Esophagus squamous epithelium (tissue), 5 donors: ENCODE data around the gene MAP6. TPM values are rescaled to one million over a fixed set of nuclear protein-coding genes. Genes with fewer than 3 reads are reported as not detected.

ENCODE experiments used
- DNase-seq: peaks from one replicate; lab custom pipeline; 2025; lab: John Stamatoyannopoulos, UW
- H3K27ac ChIP-seq, 4 donors: fragments of 200-600 bp; sonication (generic); one replicate each; pipeline ENCODE4 v1.5.1; 2016 to 2019; ENCODE audit warnings: mild to moderate bottlenecking in 1 of 4
- H3K27me3 ChIP-seq, 4 donors: fragments of 200-600 bp; sonication (generic); 1 replicate in 3 of 4; 2 replicates in 1 of 4; pipeline versions ENCODE4 v1.5.1 to v1.6.0; 2017 to 2021; ENCODE audit warnings: antibody characterized with exemption in 1 of 4
- H3K36me3 ChIP-seq, 3 donors: fragments of 200-600 bp; sonication (generic); one replicate each; pipeline ENCODE4 v1.5.1; 2016 to 2019
- H3K4me1 ChIP-seq, 3 donors: fragments of 200-600 bp; sonication (generic); one replicate each; pipeline ENCODE4 v1.5.1; 2017 to 2019
- H3K4me3 ChIP-seq, 4 donors: fragments of 200-600 bp; sonication (generic); 1 replicate in 3 of 4; 2 replicates in 1 of 4; pipeline ENCODE4 v1.5.1; 2016 to 2019; ENCODE audit warnings: mild to moderate bottlenecking in 2 of 4, moderate library complexity in 1 of 4
- H3K9me3 ChIP-seq, 3 donors: fragments of 200-600 bp; sonication (generic); one replicate each; pipeline ENCODE4 v1.5.1; 2016 to 2019
- CTCF ChIP-seq, 6 experiments: fragments of 450-650 bp in 4 of 6; fragments of 200-600 bp in 2 of 6; sonication (generic) in 2 of 6; IDR thresholded peaks; one replicate each; pipeline ENCODE4 v1.5.1; 2016 to 2019; ENCODE audit warnings: antibody characterized with exemption in 6 of 6, mild to moderate bottlenecking in 4 of 6, moderate library complexity in 4 of 6
- POLR2A ChIP-seq, 4 donors: fragments of 450-650 bp; IDR thresholded peaks; one replicate each; pipeline ENCODE4 v1.6.1; 2017; ENCODE audit warnings: antibody characterized with exemption in 4 of 4, mild to moderate bottlenecking in 4 of 4, moderate library complexity in 3 of 4
- WGBS, 2 donors: methylation state at CpG; one replicate each; pipeline ENCODE4 v1.1.5; 2018; 5-methylcytosine and 5-hydroxymethylcytosine counted together
- intact Hi-C: fragments of 100-400 bp; cut with DNase I; formaldehyde crosslinking; loops from one replicate; pipeline ENCODE4 v1.15.0; 2022
- total RNA-seq, 4 donors: library from RNA; depleted of rRNA; stranded (reverse); fragments of >200 nt; gene quantifications; one replicate each; pipeline ENCODE4 v1.1.0, GENCODE V29; 2016
- donor health status: DM: yes; HTN: yes; CAD: no.

MAP6 gene
- total RNA-seq, 4 donors from 2014 or later, result 0.18 to 3.6 (median 0.34) TPM

GRCh38 chr11:75565221-75565814, 103.5 kb downstream of the MAP6 start:
- TF ChIP-seq CTCF (IDR thresholded peaks at IDR 0.05), result no peak
- TF ChIP-seq POLR2A (IDR thresholded peaks at IDR 0.05), result no peak
- 24 to 30% methylated on average over 2 to 4 of the region's 5 CpGs for WGBS, 2 donors
- Histone ChIP-seq H3K9me3 (no peaks in the 10 kb centered on the region), H3K4me1 (peaks cover 40 to 95% (median 45%) of the 10 kb centered on the region in 3 donors), H3K27me3 (peaks cover 0 to 6% (median 0%) of the 10 kb centered on the region in 4 donors), H3K36me3 (peaks cover 11 to 44% (median 37%) of the 10 kb centered on the region in 3 donors), H3K27ac (peak overlapping the region in 3 of 4 donors; percentile 95 to 99 (median 98)), H3K4me3 (peak overlapping the region in 2 of 4 donors; percentile 11 to 79)
- intact Hi-C loops, result no loop called here
- no peak for DNase-seq

GRCh38 chr11:75563978-75564552, 104.8 kb downstream of the MAP6 start:
- no peaks in the 10 kb centered on the region for H3K9me3 ChIP-seq
- no peak for DNase-seq
- H3K27ac ChIP-seq, result peak overlapping the region; percentile 95 to 99 (median 96)
- peaks cover 11 to 31% (median 24%) of the 10 kb centered on the region in 3 donors for H3K36me3 ChIP-seq
- peaks cover 0 to 6% (median 0%) of the 10 kb centered on the region in 4 donors for H3K27me3 ChIP-seq
- H3K4me3 ChIP-seq, result peak overlapping the region; percentile 61 to 82 (median 72)
- intact Hi-C loops, result no loop called here
- TF ChIP-seq POLR2A (IDR thresholded peaks at IDR 0.05) (no peak), CTCF (IDR thresholded peaks at IDR 0.05) (peak in 5 of 6 experiments; percentile 29 to 67 (median 53))
- WGBS, 2 donors, result 20 to 50% methylated on average over 1 of the region's 9 CpGs
- H3K4me1 ChIP-seq, result peaks cover 41 to 97% (median 56%) of the 10 kb centered on the region in 3 donors

GRCh38 chr11:75563501-75563977, 105.3 kb downstream of the MAP6 start:
- Histone ChIP-seq H3K4me1 (peaks cover 46 to 97% (median 61%) of the 10 kb centered on the region in 3 donors), H3K9me3 (no peaks in the 10 kb centered on the region), H3K4me3 (peak overlapping the region; percentile 61 to 82 (median 72)), H3K27me3 (peaks cover 0 to 6% (median 0%) of the 10 kb centered on the region in 4 donors), H3K36me3 (peaks cover 11 to 26% (median 19%) of the 10 kb centered on the region in 3 donors), H3K27ac (peak overlapping the region; percentile 95 to 99 (median 96))
- TF ChIP-seq CTCF (IDR thresholded peaks at IDR 0.05) (no peak), POLR2A (IDR thresholded peaks at IDR 0.05) (no peak)
- DNase-seq, result no peak
- WGBS, 2 donors, result 17 to 18% methylated on average over 2 to 5 of the region's 5 CpGs
- intact Hi-C loops, result no loop called here

- H3K27ac ChIP-seq, result peak overlapping the region; percentile 95 to 99 (median 96)
- 7 to 15% methylated on average over 11 to 13 of the region's 16 CpGs for WGBS, 2 donors
- H3K36me3 ChIP-seq, result peaks cover 11 to 20% (median 15%) of the 10 kb centered on the region in 3 donors
- H3K4me3 ChIP-seq, result peak overlapping the region; percentile 61 to 82 (median 72)
- H3K9me3 ChIP-seq, result no peaks in the 10 kb centered on the region
- H3K4me1 ChIP-seq, result peaks cover 52 to 98% (median 67%) of the 10 kb centered on the region in 3 donors
- no peak for DNase-seq
- TF ChIP-seq POLR2A (IDR thresholded peaks at IDR 0.05) (no peak), CTCF (IDR thresholded peaks at IDR 0.05) (peak in 1 of 6 experiments; percentile 4)
- H3K27me3 ChIP-seq, result peaks cover 0 to 6% (median 0%) of the 10 kb centered on the region in 4 donors
- intact Hi-C loops, result no loop called here
These were observed 105.9 kb downstream of the MAP6 start for GRCh38 chr11:75562836-75563484.
